Keratinocyte (primary cell): ENCODE results near the gene LRRC51.

Source experiments
- EZH2 ChIP-seq: IDR thresholded peaks from one replicate; pipeline ENCODE4 v1.6.1; 2012; ENCODE audit warnings: inconsistent platforms, mild to moderate bottlenecking, low read length, moderate library complexity
- TF ChIP-seq, protein P1 (sequence below), 3 experiments: IDR thresholded peaks in 1 of 3; conservative IDR thresholded peaks in 1 of 3; optimal IDR thresholded peaks in 1 of 3; 2 replicates in 2 of 3; 3 replicates in 1 of 3; pipeline versions ENCODE3 to v1.5.1; 2011; ENCODE audit warnings: low read length in 3 of 3, mild to moderate bottlenecking in 3 of 3, moderate library complexity in 2 of 3, control low read depth in 1 of 3, inconsistent platforms in 1 of 3; ENCODE audit not compliant: insufficient read depth in 2 of 3; ENCODE audit errors: extremely low read depth in 1 of 3

DNA sequence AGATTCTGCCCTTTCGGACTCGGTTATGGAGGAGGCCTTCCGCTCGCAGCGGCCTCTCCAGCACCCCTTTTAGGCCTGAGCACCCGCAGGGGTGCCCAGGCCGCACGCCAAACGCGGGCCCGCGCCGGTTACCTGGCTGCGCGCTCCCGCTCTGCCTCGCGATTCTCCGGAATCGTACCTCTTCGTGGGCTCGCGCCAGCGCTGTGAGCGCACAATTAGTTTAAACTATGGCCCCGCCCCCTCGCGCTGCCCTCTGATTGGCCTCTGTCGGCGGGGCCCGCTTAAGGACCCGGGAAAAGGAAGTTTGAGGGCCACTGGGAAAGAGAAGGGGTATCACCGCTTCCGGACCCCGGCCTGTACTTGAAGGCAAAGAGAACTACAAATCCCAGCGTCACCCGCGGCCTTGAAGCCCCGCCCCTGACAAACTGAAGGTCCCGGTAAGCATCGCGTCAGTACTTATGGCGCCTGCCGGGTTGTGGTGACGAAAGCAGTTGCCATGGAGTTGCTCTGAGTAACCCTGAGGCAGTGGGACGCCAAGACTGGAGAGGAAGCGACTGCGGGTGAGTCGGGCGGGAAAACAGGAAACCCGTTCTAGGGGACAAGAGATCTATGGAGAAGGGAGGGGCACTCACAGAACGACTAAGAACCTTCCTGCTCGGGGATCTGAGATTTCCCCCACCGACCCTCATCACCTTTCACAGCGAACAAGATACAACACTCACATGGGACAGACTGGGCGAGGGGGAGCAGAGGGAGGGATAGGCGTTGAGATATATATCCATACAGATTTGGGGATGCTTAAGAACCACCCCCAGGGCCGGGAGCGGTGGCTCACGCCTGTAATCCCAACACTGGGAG is at the start of gene LRRC51, which contains the start of gene NUMA1:
- TF ChIP-seq EZH2 = no peak
- TF ChIP-seq, protein P1, sequence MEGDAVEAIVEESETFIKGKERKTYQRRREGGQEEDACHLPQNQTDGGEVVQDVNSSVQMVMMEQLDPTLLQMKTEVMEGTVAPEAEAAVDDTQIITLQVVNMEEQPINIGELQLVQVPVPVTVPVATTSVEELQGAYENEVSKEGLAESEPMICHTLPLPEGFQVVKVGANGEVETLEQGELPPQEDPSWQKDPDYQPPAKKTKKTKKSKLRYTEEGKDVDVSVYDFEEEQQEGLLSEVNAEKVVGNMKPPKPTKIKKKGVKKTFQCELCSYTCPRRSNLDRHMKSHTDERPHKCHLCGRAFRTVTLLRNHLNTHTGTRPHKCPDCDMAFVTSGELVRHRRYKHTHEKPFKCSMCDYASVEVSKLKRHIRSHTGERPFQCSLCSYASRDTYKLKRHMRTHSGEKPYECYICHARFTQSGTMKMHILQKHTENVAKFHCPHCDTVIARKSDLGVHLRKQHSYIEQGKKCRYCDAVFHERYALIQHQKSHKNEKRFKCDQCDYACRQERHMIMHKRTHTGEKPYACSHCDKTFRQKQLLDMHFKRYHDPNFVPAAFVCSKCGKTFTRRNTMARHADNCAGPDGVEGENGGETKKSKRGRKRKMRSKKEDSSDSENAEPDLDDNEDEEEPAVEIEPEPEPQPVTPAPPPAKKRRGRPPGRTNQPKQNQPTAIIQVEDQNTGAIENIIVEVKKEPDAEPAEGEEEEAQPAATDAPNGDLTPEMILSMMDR (optimal IDR thresholded peaks at IDR 0.05 in 1 of 3, IDR thresholded peaks at IDR 0.05 in 1 of 3, conservative IDR thresholded peaks at IDR 0.05 in 1 of 3; ENCODE audit: extremely low read depth in 1 of 3, insufficient read depth in 2 of 3, low read length in 3 of 3) = no peak
